Hepatocyte (in vitro differentiated cells): ENCODE data around the gene CPT1A. TPM values are rescaled to one million over a fixed set of nuclear protein-coding genes. Genes with fewer than 3 reads are reported as not detected.

Experiments
- DNase-seq: peaks from one replicate; pipeline ENCODE4 v3.0.0-alpha.2; 2016; ENCODE audit warnings: low spot score
- H2AFZ ChIP-seq: fragments of 200-600 bp; sonication (generic); 2 replicates; pipeline ENCODE4 v1.6.0; 2016; ENCODE audit warnings: antibody characterized with exemption, mild to moderate bottlenecking
- H3K27ac ChIP-seq: fragments of 200-600 bp; sonication (generic); 2 replicates; pipeline ENCODE4 v1.5.1; 2016; ENCODE audit warnings: mild to moderate bottlenecking
- H3K27me3 ChIP-seq: fragments of 200-600 bp; sonication (generic); 2 replicates; pipeline ENCODE4 v1.6.1; 2016
- H3K36me3 ChIP-seq: fragments of 200-600 bp; sonication (generic); replicated peaks from 2 replicates; pipeline ENCODE4 v1.5.1; 2016; ENCODE audit warnings: low read depth; ENCODE audit not compliant: insufficient read depth
- H3K4me1 ChIP-seq: fragments of 200-600 bp; sonication (generic); 2 replicates; pipeline ENCODE4 v1.5.1; 2016; ENCODE audit warnings: mild to moderate bottlenecking, moderate library complexity; ENCODE audit not compliant: insufficient read depth
- H3K4me2 ChIP-seq: fragments of 200-600 bp; sonication (generic); 2 replicates; pipeline ENCODE4 v1.6.0; 2016
- H3K4me3 ChIP-seq: fragments of 200-600 bp; sonication (generic); 2 replicates; pipeline ENCODE4 v1.5.1; 2016; ENCODE audit warnings: mild to moderate bottlenecking
- H3K79me2 ChIP-seq: fragments of 200-600 bp; sonication (generic); 2 replicates; pipeline ENCODE4 v1.6.0; 2017; ENCODE audit warnings: mild to moderate bottlenecking
- H3K9me2 ChIP-seq: fragments of 200-600 bp; sonication (generic); replicated peaks from 2 replicates; pipeline ENCODE4 v1.6.0; 2017; ENCODE audit warnings: mild to moderate bottlenecking; ENCODE audit not compliant: insufficient read depth
- H3K9me3 ChIP-seq: fragments of 200-600 bp; sonication (generic); 2 replicates; pipeline ENCODE4 v1.5.1; 2016; ENCODE audit warnings: low read depth, mild to moderate bottlenecking
- H4K20me1 ChIP-seq: fragments of 200-600 bp; sonication (generic); 2 replicates; pipeline ENCODE4 v1.6.0; 2016; ENCODE audit warnings: mild to moderate bottlenecking; ENCODE audit not compliant: insufficient read depth, poor library complexity, severe bottlenecking
- CTCF ChIP-seq: fragments of 200-600 bp; sonication (generic); IDR thresholded peaks from 2 replicates; pipeline ENCODE4 v1.5.1; 2016; ENCODE audit warnings: antibody characterized with exemption, mild to moderate bottlenecking; ENCODE audit not compliant: poor library complexity
- EZH2 ChIP-seq: fragments of 200-600 bp; sonication (generic); IDR thresholded peaks from 2 replicates; pipeline ENCODE4 v1.6.1; 2016; ENCODE audit warnings: antibody characterized with exemption, mild to moderate bottlenecking, borderline replicate concordance
- EZH2phosphoT487 ChIP-seq: fragments of 200-600 bp; sonication (generic); IDR thresholded peaks from one replicate; pipeline ENCODE4 v1.6.1; 2018; ENCODE audit warnings: antibody characterized with exemption, mild to moderate bottlenecking, low read depth, moderate library complexity; ENCODE audit not compliant: unreplicated experiment, severe bottlenecking
- WGBS: methylation state at CpG from one replicate; pipeline ENCODE4 v1.1.6; 2016; ENCODE audit warnings: low lambda C conversion rate; ENCODE audit errors: missing lambda C conversion rate; 5-methylcytosine and 5-hydroxymethylcytosine counted together
- polyA plus RNA-seq: library from polyadenylated mRNA; unstranded; fragments of >200 nt; fragmentation: Nextera tagmentation; extraction: Ambion mirVana; gene quantifications from 2 replicates; pipeline ENCODE4 v1.2.1, GENCODE V29; 2016
- total RNA-seq: library from RNA; depleted of rRNA; stranded (reverse); fragments of >200 nt; gene quantifications from 2 replicates; pipeline ENCODE4 v1.2.3, GENCODE V29; 2014

CPT1A gene
- total and polyA plus RNA-seq, 2 experiments from 2014 or later: 8.3 to 24.8 TPM

GRCh38 chr11:68770781-68771180, 70.9 kb downstream of the CPT1A start:
- Histone ChIP-seq H3K9me2 (no peaks in the 10 kb centered on the region), H3K36me3 (no peaks in the 10 kb centered on the region), H4K20me1 (no peaks in the 10 kb centered on the region), H3K4me1 (no peaks in the 10 kb centered on the region), H2AFZ (no peak overlapping the region), H3K79me2 (no peaks in the 10 kb centered on the region), H3K27me3 (no peaks in the 10 kb centered on the region), H3K9me3 (no peaks in the 10 kb centered on the region), H3K4me2 (no peak overlapping the region), H3K4me3 (no peak overlapping the region), H3K27ac (no peak overlapping the region)
- 77% methylated on average over 12 of the region's 12 CpGs for WGBS
- no peak for DNase-seq
- TF ChIP-seq EZH2phosphoT487: no peak
- no peak for TF ChIP-seq CTCF
- no peak for TF ChIP-seq EZH2

- no peak overlapping the region for H3K4me3 ChIP-seq
- H3K79me2 ChIP-seq: no peaks in the 10 kb centered on the region
- H4K20me1 ChIP-seq: no peaks in the 10 kb centered on the region
- H3K27ac ChIP-seq: no peak overlapping the region
- DNase-seq: no peak
- WGBS: 95% methylated on average over 11 of the region's 11 CpGs
- H2AFZ ChIP-seq: no peak overlapping the region
- no peaks in the 10 kb centered on the region for H3K36me3 ChIP-seq
- H3K9me3 ChIP-seq: no peaks in the 10 kb centered on the region
- no peaks in the 10 kb centered on the region for H3K4me1 ChIP-seq
- H3K9me2 ChIP-seq: no peaks in the 10 kb centered on the region
- H3K27me3 ChIP-seq: no peaks in the 10 kb centered on the region
- no peak overlapping the region for H3K4me2 ChIP-seq
- TF ChIP-seq CTCF (no peak), EZH2phosphoT487 (no peak), EZH2 (no peak)
These were observed 74.0 kb downstream of the CPT1A start for GRCh38 chr11:68767672-68768071.

- Histone ChIP-seq H3K79me2 (no peaks in the 10 kb centered on the region), H3K4me2 (no peak overlapping the region), H3K9me2 (no peaks in the 10 kb centered on the region), H3K4me3 (no peak overlapping the region), H4K20me1 (no peaks in the 10 kb centered on the region), H3K27me3 (no peaks in the 10 kb centered on the region), H3K4me1 (no peaks in the 10 kb centered on the region), H2AFZ (no peak overlapping the region), H3K27ac (no peak overlapping the region), H3K9me3 (no peaks in the 10 kb centered on the region), H3K36me3 (no peaks in the 10 kb centered on the region)
- WGBS: 95% methylated on average over 8 of the region's 8 CpGs
- TF ChIP-seq CTCF (no peak), EZH2phosphoT487 (no peak), EZH2 (no peak)
- no peak for DNase-seq
These were observed 74.9 kb downstream of the CPT1A start for GRCh38 chr11:68766786-68767185.

GRCh38 chr11:68764746-68765145, 77.0 kb downstream of the CPT1A start:
- Histone ChIP-seq H4K20me1 (no peaks in the 10 kb centered on the region), H3K27me3 (no peaks in the 10 kb centered on the region), H2AFZ (no peak overlapping the region), H3K4me3 (no peak overlapping the region), H3K9me2 (no peaks in the 10 kb centered on the region), H3K27ac (no peak overlapping the region), H3K4me1 (no peaks in the 10 kb centered on the region), H3K4me2 (no peak overlapping the region), H3K9me3 (no peaks in the 10 kb centered on the region), H3K79me2 (no peaks in the 10 kb centered on the region), H3K36me3 (no peaks in the 10 kb centered on the region)
- WGBS: 87% methylated on average over 16 of the region's 16 CpGs
- no peak for TF ChIP-seq CTCF
- TF ChIP-seq EZH2: no peak
- TF ChIP-seq EZH2phosphoT487: no peak
- no peak for DNase-seq
